ENCODE results near the gene SLC35F1.

The SLC35F1 gene

DNA sequence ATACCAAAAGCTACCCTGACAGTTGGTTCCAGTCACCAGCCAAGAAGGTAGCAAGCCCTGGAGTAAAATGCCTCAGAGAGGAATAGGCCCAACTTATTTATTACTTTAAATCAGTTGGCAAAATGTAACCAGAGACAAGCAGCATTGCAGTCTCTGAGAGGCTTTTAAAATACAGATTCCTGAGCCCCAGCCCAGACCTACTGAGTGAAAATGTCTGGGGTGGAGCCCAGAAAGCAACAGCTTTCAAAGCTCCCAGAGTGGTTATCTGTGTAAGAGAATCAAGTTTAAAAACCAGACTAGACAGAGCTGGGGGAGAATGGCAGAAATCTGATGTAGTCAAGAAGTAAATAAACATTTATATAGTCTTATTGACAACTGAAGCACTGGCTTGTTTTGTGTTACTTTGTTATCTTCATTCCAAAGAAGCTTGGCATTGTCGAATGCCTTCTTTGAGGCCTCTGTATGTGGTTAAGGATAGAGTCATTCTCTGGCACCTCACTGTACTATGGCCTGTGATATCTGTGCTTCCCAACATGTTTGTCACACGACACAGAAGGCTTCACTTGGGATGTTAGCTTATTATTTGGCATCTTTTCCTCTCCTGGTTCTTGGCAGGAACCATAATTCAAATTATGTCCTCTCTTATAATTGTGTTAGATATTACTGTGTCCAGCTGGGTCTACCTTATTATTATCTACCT lies 313.5 kb downstream of the SLC35F1 start:
- Histone ChIP-seq H3K4me1 (ENCODE audit: low read depth, poor library complexity, severe bottlenecking) (no peaks in the 10 kb centered on the region), H3K27me3 (ENCODE audit: insufficient read depth, low read depth) (no peaks in the 10 kb centered on the region), H3K79me2 (ENCODE audit: insufficient read depth, low read depth) (no peaks in the 10 kb centered on the region), H4K20me1 (ENCODE audit: insufficient read depth) (no peaks in the 10 kb centered on the region), H2AFZ (ENCODE audit: low read depth) (no peak overlapping the region), H3K4me3 (IDR thresholded peaks at IDR 0.05; ENCODE audit: insufficient read depth, low read depth, low read length) (no peak overlapping the region), H3K27ac (no peak overlapping the region), H3K36me3 (ENCODE audit: insufficient read depth) (no peaks in the 10 kb centered on the region), H3K9ac (no peak overlapping the region), H3K4me2 (no peak overlapping the region)
- TF ChIP-seq, protein P1, sequence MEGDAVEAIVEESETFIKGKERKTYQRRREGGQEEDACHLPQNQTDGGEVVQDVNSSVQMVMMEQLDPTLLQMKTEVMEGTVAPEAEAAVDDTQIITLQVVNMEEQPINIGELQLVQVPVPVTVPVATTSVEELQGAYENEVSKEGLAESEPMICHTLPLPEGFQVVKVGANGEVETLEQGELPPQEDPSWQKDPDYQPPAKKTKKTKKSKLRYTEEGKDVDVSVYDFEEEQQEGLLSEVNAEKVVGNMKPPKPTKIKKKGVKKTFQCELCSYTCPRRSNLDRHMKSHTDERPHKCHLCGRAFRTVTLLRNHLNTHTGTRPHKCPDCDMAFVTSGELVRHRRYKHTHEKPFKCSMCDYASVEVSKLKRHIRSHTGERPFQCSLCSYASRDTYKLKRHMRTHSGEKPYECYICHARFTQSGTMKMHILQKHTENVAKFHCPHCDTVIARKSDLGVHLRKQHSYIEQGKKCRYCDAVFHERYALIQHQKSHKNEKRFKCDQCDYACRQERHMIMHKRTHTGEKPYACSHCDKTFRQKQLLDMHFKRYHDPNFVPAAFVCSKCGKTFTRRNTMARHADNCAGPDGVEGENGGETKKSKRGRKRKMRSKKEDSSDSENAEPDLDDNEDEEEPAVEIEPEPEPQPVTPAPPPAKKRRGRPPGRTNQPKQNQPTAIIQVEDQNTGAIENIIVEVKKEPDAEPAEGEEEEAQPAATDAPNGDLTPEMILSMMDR (conservative IDR thresholded peaks at IDR 0.05; ENCODE audit: low read depth, low read length): no peak

DNA sequence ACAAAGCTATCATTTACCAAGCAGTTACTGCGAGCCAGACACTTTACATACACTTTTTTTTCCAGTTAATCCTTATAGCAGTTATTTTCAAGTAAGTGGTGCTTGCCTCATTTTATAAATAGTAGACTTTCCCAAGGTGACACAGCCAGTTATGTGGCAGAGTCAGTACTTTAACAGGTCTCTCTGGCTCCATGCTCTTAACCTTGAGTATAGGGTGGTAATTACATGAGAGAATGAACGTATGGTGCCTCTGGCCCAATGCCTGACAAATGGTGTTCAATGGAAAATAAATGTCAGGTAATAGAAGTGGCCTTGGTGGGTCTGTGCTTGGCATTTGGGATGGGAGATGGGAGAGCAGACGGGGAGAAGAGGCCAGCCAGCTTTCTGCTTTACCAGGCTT lies 316.3 kb downstream of the SLC35F1 start:
- TF ChIP-seq, protein P1 (conservative IDR thresholded peaks at IDR 0.05; ENCODE audit: low read depth, low read length): no peak
- Histone ChIP-seq H3K4me2 (no peak overlapping the region), H3K36me3 (ENCODE audit: insufficient read depth) (no peaks in the 10 kb centered on the region), H4K20me1 (ENCODE audit: insufficient read depth) (no peaks in the 10 kb centered on the region), H3K4me1 (ENCODE audit: low read depth, poor library complexity, severe bottlenecking) (no peaks in the 10 kb centered on the region), H3K79me2 (ENCODE audit: insufficient read depth, low read depth) (no peaks in the 10 kb centered on the region), H3K9ac (no peak overlapping the region), H3K27ac (no peak overlapping the region), H3K4me3 (IDR thresholded peaks at IDR 0.05; ENCODE audit: insufficient read depth, low read depth, low read length) (no peak overlapping the region), H3K27me3 (ENCODE audit: insufficient read depth, low read depth) (no peaks in the 10 kb centered on the region), H2AFZ (ENCODE audit: low read depth) (no peak overlapping the region)

DNA sequence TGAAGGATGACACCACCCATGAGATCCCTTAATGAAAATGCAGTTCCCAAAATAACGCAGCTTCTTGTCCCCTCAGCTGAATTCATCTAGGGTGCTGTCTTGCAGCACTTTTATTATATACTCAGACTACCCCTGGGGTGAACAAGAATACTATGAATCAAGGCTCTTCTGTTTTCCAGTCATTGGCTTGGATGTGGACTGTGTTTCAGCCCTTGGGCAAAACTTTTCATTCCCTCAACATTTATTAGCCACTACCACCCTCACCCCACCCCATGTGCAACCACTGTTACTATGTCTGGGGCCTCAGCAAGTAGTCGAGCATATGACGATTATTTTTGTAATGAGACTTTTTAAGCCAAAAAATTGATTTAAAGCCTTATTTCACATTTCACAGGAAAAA lies 321.8 kb downstream of the SLC35F1 start:
- H4K20me1 ChIP-seq (ENCODE audit: insufficient read depth): no peaks in the 10 kb centered on the region
- H3K27me3 ChIP-seq (ENCODE audit: insufficient read depth, low read depth): no peaks in the 10 kb centered on the region
- no peaks in the 10 kb centered on the region for H3K36me3 ChIP-seq (ENCODE audit: insufficient read depth)
- no peak overlapping the region for H3K27ac ChIP-seq
- H2AFZ ChIP-seq (ENCODE audit: low read depth): no peak overlapping the region
- no peak overlapping the region for H3K4me3 ChIP-seq (IDR thresholded peaks at IDR 0.05; ENCODE audit: insufficient read depth, low read depth, low read length)
- no peak overlapping the region for H3K4me2 ChIP-seq
- TF ChIP-seq, protein P1 (conservative IDR thresholded peaks at IDR 0.05; ENCODE audit: low read depth, low read length): no peak
- no peaks in the 10 kb centered on the region for H3K79me2 ChIP-seq (ENCODE audit: insufficient read depth, low read depth)
- no peak overlapping the region for H3K9ac ChIP-seq
- no peaks in the 10 kb centered on the region for H3K4me1 ChIP-seq (ENCODE audit: low read depth, poor library complexity, severe bottlenecking)

DNA sequence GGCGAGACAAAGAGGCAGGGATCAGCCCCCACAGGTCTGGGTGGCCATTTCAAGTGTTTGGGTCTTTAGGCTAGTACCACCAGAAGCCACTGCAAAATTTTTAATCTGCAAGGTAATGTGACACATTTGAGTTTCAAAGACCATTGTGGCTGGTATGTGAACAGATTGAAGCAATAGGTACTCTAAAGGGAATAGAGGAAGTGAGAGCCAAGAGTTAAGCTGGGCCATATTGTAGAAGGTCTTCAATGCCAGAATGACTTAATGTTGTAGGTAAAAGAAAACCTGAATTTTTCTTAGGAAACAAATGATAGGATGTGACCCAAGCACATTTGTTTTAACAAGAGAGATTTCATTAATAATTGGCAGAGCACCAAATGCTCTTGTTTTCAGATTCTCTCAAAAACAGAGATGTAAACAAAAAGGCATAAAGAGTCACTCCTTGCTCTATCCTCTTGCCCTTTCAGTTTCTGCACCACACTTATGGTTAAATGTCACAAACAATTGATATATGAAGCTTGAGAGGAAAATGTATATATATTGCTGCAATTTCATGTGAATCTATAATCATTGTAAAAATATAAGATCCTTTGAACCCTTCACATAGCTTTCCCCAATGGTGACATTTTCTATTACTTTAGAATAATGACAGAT lies 333.9 kb downstream of the SLC35F1 start:
- Histone ChIP-seq H3K27ac (no peak overlapping the region), H3K79me2 (ENCODE audit: insufficient read depth, low read depth) (no peaks in the 10 kb centered on the region), H3K9ac (no peak overlapping the region), H2AFZ (ENCODE audit: low read depth) (no peak overlapping the region), H4K20me1 (ENCODE audit: insufficient read depth) (no peaks in the 10 kb centered on the region), H3K27me3 (ENCODE audit: insufficient read depth, low read depth) (no peaks in the 10 kb centered on the region), H3K4me2 (no peak overlapping the region), H3K36me3 (ENCODE audit: insufficient read depth) (no peaks in the 10 kb centered on the region), H3K4me3 (IDR thresholded peaks at IDR 0.05; ENCODE audit: insufficient read depth, low read depth, low read length) (no peak overlapping the region), H3K4me1 (ENCODE audit: low read depth, poor library complexity, severe bottlenecking) (no peaks in the 10 kb centered on the region)
- TF ChIP-seq, protein P1 (conservative IDR thresholded peaks at IDR 0.05; ENCODE audit: low read depth, low read length): no peak

All from KMS-11 (cell line).